K562 (cell line): ENCODE data around the gene EFCAB8. TPM values are rescaled to one million over a fixed set of nuclear protein-coding genes. Genes with fewer than 3 reads are reported as not detected.

Source experiments
- GABPB2 ChIP-seq: fragments of 250-450 bp; sonication (Bioruptor Pico); conservative IDR thresholded peaks from 2 replicates; pipeline ENCODE4 v1.5.1; 2021; ENCODE audit warnings: mild to moderate bottlenecking
- HDAC3 ChIP-seq: fragments of 450-650 bp; IDR thresholded peaks from 2 replicates; pipeline ENCODE4 v1.6.1; 2018; ENCODE audit warnings: borderline replicate concordance, mild to moderate bottlenecking, moderate library complexity; ENCODE audit not compliant: partially characterized antibody
- JUND ChIP-seq, 2 experiments: IDR thresholded peaks; 2 replicates in 1 of 2; 3 replicates in 1 of 2; pipeline ENCODE4 v1.6.1; 2011; ENCODE audit warnings: borderline replicate concordance in 2 of 2, low read depth in 2 of 2, low read length in 2 of 2, improper control_type of control experiment in 1 of 2, missing biosample characterization in 1 of 2, missing genetic modification characterization in 1 of 2, missing genetic modification reagents in 1 of 2
- MBD2 ChIP-seq: sonication (generic); IDR thresholded peaks from 2 replicates; pipeline ENCODE4 v1.6.1; 2016; ENCODE audit warnings: low read depth, borderline replicate concordance
- MYNN ChIP-seq, 2 experiments: sonication (generic); formaldehyde crosslinking in 1 of 2; IDR thresholded peaks; 2 replicates each; pipeline versions ENCODE4 v1.5.0 to v1.6.1; 2016 to 2020; ENCODE audit warnings: antibody characterized with exemption in 1 of 2, missing genetic modification reagents in 1 of 2
- RAD21 ChIP-seq, 2 experiments: fragments of 250-450 bp in 1 of 2; fragments of 450-650 bp in 1 of 2; sonication (Bioruptor Pico) in 1 of 2; formaldehyde crosslinking in 1 of 2; IDR thresholded peaks in 1 of 2; conservative IDR thresholded peaks in 1 of 2; 2 replicates each; pipeline versions ENCODE4 v1.4.0 to v1.8.0; 2020 to 2022; ENCODE audit warnings: mild to moderate bottlenecking in 2 of 2, moderate library complexity in 1 of 2
- RB1 ChIP-seq: fragments of 450-650 bp; IDR thresholded peaks from 2 replicates; pipeline ENCODE4 v1.6.1; 2017; ENCODE audit warnings: low read depth, mild to moderate bottlenecking
- RBBP5 ChIP-seq: fragments of 200-600 bp; sonication (generic); IDR thresholded peaks from 2 replicates; pipeline ENCODE4 v1.6.1; 2012; ENCODE audit warnings: borderline replicate concordance, mild to moderate bottlenecking, low read length, control low read depth, inconsistent platforms; ENCODE audit not compliant: insufficient read depth, poor library complexity, severe bottlenecking
- RBM34 ChIP-seq: fragments of 200-400 bp; formaldehyde crosslinking; IDR thresholded peaks from 2 replicates; pipeline ENCODE4 v1.6.1; 2018; ENCODE audit warnings: low read length, borderline replicate concordance; ENCODE audit not compliant: insufficient read depth
- TCFL5 ChIP-seq: fragments of 250-450 bp; sonication (Bioruptor Pico); conservative IDR thresholded peaks from 2 replicates; pipeline ENCODE4 v1.6.1; 2021; ENCODE audit warnings: mild to moderate bottlenecking, moderate library complexity, matching md5 sums
- TGIF2 ChIP-seq: sonication (generic); formaldehyde crosslinking; IDR thresholded peaks from 2 replicates; pipeline ENCODE4 v1.8.1; 2022; ENCODE audit warnings: mild to moderate bottlenecking, missing genetic modification reagents, moderate library complexity
- WHSC1 ChIP-seq: IDR thresholded peaks from one replicate; pipeline ENCODE4 v1.6.1; 2012; ENCODE audit warnings: low read length, control low read depth, inconsistent platforms
- XRCC4 ChIP-seq: IDR thresholded peaks from one replicate; pipeline ENCODE4 v1.6.1; 2011; ENCODE audit not compliant: insufficient read depth, insufficient read length; ENCODE audit errors: extremely low read depth
- ZC3H4 ChIP-seq: sonication (generic); formaldehyde crosslinking; IDR thresholded peaks from 2 replicates; pipeline ENCODE4 v1.9.0; 2021; ENCODE audit warnings: missing genetic modification reagents, borderline replicate concordance
- ZFP1 ChIP-seq: fragments of 450-650 bp; formaldehyde crosslinking; IDR thresholded peaks from 2 replicates; pipeline ENCODE4 v1.4.0; 2020; ENCODE audit warnings: mild to moderate bottlenecking, mixed read lengths
- ZNF134 ChIP-seq: fragments of 250-450 bp; sonication (Bioruptor Pico); conservative IDR thresholded peaks from 2 replicates; pipeline ENCODE4 v1.4.0; 2020
- polyA plus RNA-seq, 8 experiments: library from polyadenylated mRNA; depleted of rRNA in 4 of 8; stranded (reverse) in 5 of 8; unstranded in 3 of 8; fragments of >200 nt; fragmentation: Nextera tagmentation in 2 of 8; fragmentation: Illumina TruSeq in 1 of 8; extraction: Ambion mirVana in 2 of 8; extraction: Trizol in 1 of 8; gene quantifications; 2 replicates each; pipeline versions ENCODE4 v1.2.1 to v1.2.3, GENCODE V29; 2011 to 2014; ENCODE audit warnings: inconsistent platforms in 1 of 8, missing spikeins in 1 of 8
- total RNA-seq, 7 experiments: library from RNA; depleted of rRNA in 6 of 7; stranded (reverse); fragments of >200 nt in 6 of 7; fragmentation: Illumina TruSeq in 2 of 7; extraction: Trizol in 2 of 7; gene quantifications; 2 replicates each; pipeline versions ENCODE4 v1.2.1 to v1.2.3, GENCODE V29; 2011 to 2021; ENCODE audit warnings: low replicate concordance in 1 of 7
- TF ChIP-seq, protein P1 (sequence below), 2 experiments: IDR thresholded peaks; 2 replicates each; pipeline ENCODE4 v1.6.1; 2012; ENCODE audit warnings: improper control_type of control experiment in 2 of 2, low read depth in 2 of 2, low read length in 2 of 2, borderline replicate concordance in 1 of 2
- TF ChIP-seq, protein P2 (sequence below): IDR thresholded peaks from 2 replicates; pipeline ENCODE4 v1.6.1; 2011; ENCODE audit not compliant: insufficient read length; ENCODE audit errors: extremely low read depth
- TF ChIP-seq, protein P3 (sequence below), 2 experiments: fragments of 450-650 bp in 1 of 2; sonication (generic) in 1 of 2; formaldehyde crosslinking; conservative IDR thresholded peaks; 2 replicates each; pipeline versions ENCODE4 v1.4.0 to v1.8.1; 2020 to 2022; ENCODE audit warnings: mild to moderate bottlenecking in 1 of 2, missing genetic modification reagents in 1 of 2
- TF ChIP-seq, protein P4 (sequence below): fragments of 450-650 bp; formaldehyde crosslinking; IDR thresholded peaks from 2 replicates; pipeline ENCODE4 v1.4.0; 2020; ENCODE audit warnings: mild to moderate bottlenecking

The EFCAB8 gene
- total and polyA plus RNA-seq, 9 of the 15 experiments (the other 6 are each of a cell fraction or from before 2014, with no cell fraction given), result 0.03 to 0.18 (median 0.11) TPM; not detected in 6

DNA sequence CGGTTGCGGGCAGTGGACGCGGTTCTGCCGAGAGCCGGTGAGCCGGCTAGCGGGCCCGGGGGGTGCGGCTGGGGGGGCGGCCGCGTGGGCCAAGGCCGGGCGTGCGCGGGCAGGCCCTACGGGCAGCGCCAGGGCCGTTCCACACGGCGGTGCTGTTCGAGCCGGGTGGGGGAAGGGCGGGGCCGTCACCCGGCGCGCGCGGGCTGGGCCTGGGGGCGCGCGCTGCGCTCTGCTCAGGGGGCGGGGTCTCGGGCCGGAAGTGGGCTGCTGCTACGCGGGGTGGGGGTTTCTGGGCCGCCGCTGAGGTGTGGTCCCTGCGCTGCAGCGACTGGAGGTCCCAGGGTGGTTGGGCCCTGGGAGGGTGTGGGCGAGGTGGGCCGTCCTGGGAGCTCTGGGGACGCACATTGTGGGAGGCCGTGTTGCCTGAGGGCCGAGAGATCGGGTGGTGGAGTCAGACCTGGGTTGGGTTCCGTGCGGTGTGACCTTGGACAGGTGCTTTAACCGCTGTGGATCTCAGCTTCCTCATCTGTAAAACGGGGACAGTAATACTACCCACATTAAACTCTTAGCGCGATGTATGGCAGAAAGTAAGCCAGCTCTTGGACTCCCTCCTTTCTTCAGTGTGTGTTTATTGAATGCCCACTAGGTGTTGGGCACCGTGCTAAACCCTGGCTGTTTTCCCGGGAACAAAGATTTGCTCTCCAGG lies 38.6 kb upstream of the EFCAB8 start (continued):
- no peak for TF ChIP-seq ZFP1 (CRISPR knock-in tag)
- TF ChIP-seq, protein P1, sequence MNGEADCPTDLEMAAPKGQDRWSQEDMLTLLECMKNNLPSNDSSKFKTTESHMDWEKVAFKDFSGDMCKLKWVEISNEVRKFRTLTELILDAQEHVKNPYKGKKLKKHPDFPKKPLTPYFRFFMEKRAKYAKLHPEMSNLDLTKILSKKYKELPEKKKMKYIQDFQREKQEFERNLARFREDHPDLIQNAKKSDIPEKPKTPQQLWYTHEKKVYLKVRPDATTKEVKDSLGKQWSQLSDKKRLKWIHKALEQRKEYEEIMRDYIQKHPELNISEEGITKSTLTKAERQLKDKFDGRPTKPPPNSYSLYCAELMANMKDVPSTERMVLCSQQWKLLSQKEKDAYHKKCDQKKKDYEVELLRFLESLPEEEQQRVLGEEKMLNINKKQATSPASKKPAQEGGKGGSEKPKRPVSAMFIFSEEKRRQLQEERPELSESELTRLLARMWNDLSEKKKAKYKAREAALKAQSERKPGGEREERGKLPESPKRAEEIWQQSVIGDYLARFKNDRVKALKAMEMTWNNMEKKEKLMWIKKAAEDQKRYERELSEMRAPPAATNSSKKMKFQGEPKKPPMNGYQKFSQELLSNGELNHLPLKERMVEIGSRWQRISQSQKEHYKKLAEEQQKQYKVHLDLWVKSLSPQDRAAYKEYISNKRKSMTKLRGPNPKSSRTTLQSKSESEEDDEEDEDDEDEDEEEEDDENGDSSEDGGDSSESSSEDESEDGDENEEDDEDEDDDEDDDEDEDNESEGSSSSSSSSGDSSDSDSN (IDR thresholded peaks at IDR 0.05; ENCODE audit: borderline replicate concordance in 1 of 2, low read depth in 2 of 2, low read length in 2 of 2), result no peak
- TF ChIP-seq XRCC4, result no peak
- no peak; the same call in 1 of the 2 replicates for TF ChIP-seq ZC3H4 (CRISPR knock-in tag)
- no peak for TF ChIP-seq GABPB2 (CRISPR knock-in tag)
- TF ChIP-seq RB1, result peak; percentile 84
- no peak for TF ChIP-seq TGIF2 (CRISPR knock-in tag)
- TF ChIP-seq WHSC1, result no peak
- TF ChIP-seq RBBP5, result peak; percentile 50
- TF ChIP-seq RAD21 (CRISPR knock-in tag; conservative IDR thresholded peaks at IDR 0.05 in 1 of 2, IDR thresholded peaks at IDR 0.05 in 1 of 2), result no peak
- no peak for TF ChIP-seq MBD2
- no peak for TF ChIP-seq ZNF134 (CRISPR knock-in tag)
- TF ChIP-seq, protein P2, sequence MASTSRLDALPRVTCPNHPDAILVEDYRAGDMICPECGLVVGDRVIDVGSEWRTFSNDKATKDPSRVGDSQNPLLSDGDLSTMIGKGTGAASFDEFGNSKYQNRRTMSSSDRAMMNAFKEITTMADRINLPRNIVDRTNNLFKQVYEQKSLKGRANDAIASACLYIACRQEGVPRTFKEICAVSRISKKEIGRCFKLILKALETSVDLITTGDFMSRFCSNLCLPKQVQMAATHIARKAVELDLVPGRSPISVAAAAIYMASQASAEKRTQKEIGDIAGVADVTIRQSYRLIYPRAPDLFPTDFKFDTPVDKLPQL, result no peak
- no peak for TF ChIP-seq HDAC3
- TF ChIP-seq, protein P3, sequence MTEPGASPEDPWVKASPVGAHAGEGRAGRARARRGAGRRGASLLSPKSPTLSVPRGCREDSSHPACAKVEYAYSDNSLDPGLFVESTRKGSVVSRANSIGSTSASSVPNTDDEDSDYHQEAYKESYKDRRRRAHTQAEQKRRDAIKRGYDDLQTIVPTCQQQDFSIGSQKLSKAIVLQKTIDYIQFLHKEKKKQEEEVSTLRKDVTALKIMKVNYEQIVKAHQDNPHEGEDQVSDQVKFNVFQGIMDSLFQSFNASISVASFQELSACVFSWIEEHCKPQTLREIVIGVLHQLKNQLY (CRISPR knock-in tag; conservative IDR thresholded peaks at IDR 0.05), result no peak
- TF ChIP-seq TCFL5 (CRISPR knock-in tag), result no peak
- no peak for TF ChIP-seq RBM34
- no peak for TF ChIP-seq MYNN (IDR thresholded peaks at IDR 0.05)
- TF ChIP-seq MYNN (CRISPR knock-in tag; IDR thresholded peaks at IDR 0.05), result no peak
- TF ChIP-seq, protein P4, sequence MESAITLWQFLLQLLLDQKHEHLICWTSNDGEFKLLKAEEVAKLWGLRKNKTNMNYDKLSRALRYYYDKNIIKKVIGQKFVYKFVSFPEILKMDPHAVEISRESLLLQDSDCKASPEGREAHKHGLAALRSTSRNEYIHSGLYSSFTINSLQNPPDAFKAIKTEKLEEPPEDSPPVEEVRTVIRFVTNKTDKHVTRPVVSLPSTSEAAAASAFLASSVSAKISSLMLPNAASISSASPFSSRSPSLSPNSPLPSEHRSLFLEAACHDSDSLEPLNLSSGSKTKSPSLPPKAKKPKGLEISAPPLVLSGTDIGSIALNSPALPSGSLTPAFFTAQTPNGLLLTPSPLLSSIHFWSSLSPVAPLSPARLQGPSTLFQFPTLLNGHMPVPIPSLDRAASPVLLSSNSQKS, result no peak
- no peak for TF ChIP-seq JUND (IDR thresholded peaks at IDR 0.05; ENCODE audit: borderline replicate concordance, low read depth, low read length)
- no peak for TF ChIP-seq JUND (tag; IDR thresholded peaks at IDR 0.05; ENCODE audit: borderline replicate concordance, low read depth, low read length)
